HepG2 (cell line): ENCODE results near the gene MC1R. TPM values are rescaled to one million over a fixed set of nuclear protein-coding genes. Genes with fewer than 3 reads are reported as not detected.

Experiments
- ATAC-seq: fragments of 200-7000 bp; cut with Tn5 transposase; 3 replicates; pipeline ENCODE4 v1.9.1; 2020; ENCODE audit warnings: mild to moderate bottlenecking, moderate library complexity
- BruUV-seq: library from RNA; stranded (reverse); fragments of 400-500 nt; replicated peaks from 2 replicates; lab custom pipeline; 2021; lab: Mats Ljungman, UMichigan
- CTCF ChIA-PET: fragments of 300-600 bp; formaldehyde crosslinking; extraction: SDS; loops from one replicate; lab custom pipeline; 2021; ENCODE audit warnings: low total read pairs, inconsistent platforms, low intra/inter-chr PET ratio; lab: Yijun Ruan, JAX
- POLR2A ChIA-PET: fragments of 350-600 bp; sonication (Branson Sonifier 250); formaldehyde crosslinking; loops from one replicate; lab custom pipeline; 2020; ENCODE audit warnings: antibody characterized with exemption, inconsistent platforms; lab: Yijun Ruan, JAX
- DNase-seq: peaks from one replicate; pipeline ENCODE4 v3.0.0-alpha.2; 2015; ENCODE audit warnings: low spot score
- FAIRE-seq: peaks from 3 replicates; lab custom pipeline; 2011; peaks lifted over from hg19 to GRCh38; lab: Jason Lieb, UNC
- H2AFZ ChIP-seq: one replicate; pipeline ENCODE4 v1.6.1; 2011; ENCODE audit warnings: low read length, inconsistent platforms
- H3K27ac ChIP-seq: fragments of 300-600 bp; 3 replicates; pipeline ENCODE4 v1.8.0; 2011; ENCODE audit warnings: mixed run types, mild to moderate bottlenecking, mixed read lengths, low read length, inconsistent platforms; ENCODE audit not compliant: insufficient read depth; ENCODE audit errors: extremely low read length
- H3K27me3 ChIP-seq, 2 experiments: fragments of 200-600 bp in 1 of 2; 2 replicates in 1 of 2; 3 replicates in 1 of 2; pipeline versions ENCODE4 v1.6.0 to v1.8.0; 2011; ENCODE audit warnings: low read length in 2 of 2, mild to moderate bottlenecking in 2 of 2, moderate library complexity in 2 of 2, inconsistent platforms in 1 of 2; ENCODE audit not compliant: insufficient read depth in 2 of 2, control insufficient read depth in 1 of 2
- H3K36me3 ChIP-seq, 2 experiments: fragments of 200-600 bp in 1 of 2; replicated peaks in 1 of 2; 2 replicates in 1 of 2; 3 replicates in 1 of 2; pipeline versions ENCODE4 v1.5.1 to v1.8.0; 2011; ENCODE audit warnings: low read length in 2 of 2, inconsistent platforms in 1 of 2; ENCODE audit not compliant: insufficient read depth in 2 of 2, control insufficient read depth in 1 of 2
- H3K4me1 ChIP-seq: 2 replicates; pipeline ENCODE4 v1.5.1; 2012; ENCODE audit warnings: low read length, inconsistent platforms; ENCODE audit not compliant: insufficient read depth
- H3K4me2 ChIP-seq: 2 replicates; pipeline ENCODE4 v1.6.0; 2011; ENCODE audit warnings: low read depth, low read length, inconsistent platforms
- H3K4me3 ChIP-seq, 3 experiments: fragments of 200-600 bp in 1 of 3; sonication (generic), shearing (Covaris generic) in 1 of 3; replicated peaks in 1 of 3; 2 replicates each; pipeline ENCODE4 v1.5.1; 2011 to 2016; ENCODE audit warnings: low read length in 3 of 3, inconsistent platforms in 2 of 3, low read depth in 2 of 3, mild to moderate bottlenecking in 2 of 3, control low read depth in 1 of 3, mixed read lengths in 1 of 3; ENCODE audit not compliant: insufficient read depth in 1 of 3
- H3K79me2 ChIP-seq: one replicate; pipeline ENCODE4 v1.6.1; 2011; ENCODE audit warnings: low read length, inconsistent platforms; ENCODE audit not compliant: insufficient read depth
- H3K9ac ChIP-seq: 2 replicates; pipeline ENCODE4 v1.6.0; 2011; ENCODE audit warnings: mild to moderate bottlenecking, low read depth, low read length, inconsistent platforms; ENCODE audit not compliant: insufficient read depth
- H3K9me3 ChIP-seq: 2 replicates; pipeline ENCODE4 v1.5.1; 2012; ENCODE audit warnings: mild to moderate bottlenecking, low read length
- H4K20me1 ChIP-seq: 2 replicates; pipeline ENCODE4 v1.6.0; 2011; ENCODE audit warnings: inconsistent platforms, mild to moderate bottlenecking, low read length, moderate library complexity; ENCODE audit not compliant: insufficient read depth
- AKAP8 ChIP-seq: sonication (generic); formaldehyde crosslinking; IDR thresholded peaks from 2 replicates; pipeline ENCODE4 v1.5.1; 2020; ENCODE audit warnings: mild to moderate bottlenecking, missing genetic modification reagents
- CBX1 ChIP-seq: IDR thresholded peaks from one replicate; pipeline ENCODE4 v1.6.1; 2016; ENCODE audit warnings: antibody characterized with exemption, low read depth
- CSRNP1 ChIP-seq: sonication (generic); formaldehyde crosslinking; IDR thresholded peaks from 2 replicates; pipeline ENCODE4 v1.8.1; 2023; ENCODE audit warnings: mild to moderate bottlenecking, missing genetic modification reagents
- MXD4 ChIP-seq: IDR thresholded peaks from 2 replicates; pipeline ENCODE4 v1.6.1; 2016; ENCODE audit warnings: mild to moderate bottlenecking, missing biosample characterization, missing genetic modification reagents
- MYC ChIP-seq: sonication (generic); formaldehyde crosslinking; IDR thresholded peaks from 2 replicates; pipeline ENCODE4 v1.9.0; 2021; ENCODE audit warnings: missing genetic modification reagents, borderline replicate concordance
- ZFP91 ChIP-seq: sonication (generic); formaldehyde crosslinking; IDR thresholded peaks from 2 replicates; pipeline ENCODE4 v1.9.0; 2022; ENCODE audit warnings: missing genetic modification reagents, mild to moderate bottlenecking, borderline replicate concordance
- ZNF253 ChIP-seq: sonication (generic); formaldehyde crosslinking; IDR thresholded peaks from 2 replicates; pipeline ENCODE4 v1.8.0; 2022; ENCODE audit warnings: mild to moderate bottlenecking, missing genetic modification reagents, borderline replicate concordance
- ZNF740 ChIP-seq: sonication (generic); formaldehyde crosslinking; IDR thresholded peaks from 2 replicates; pipeline ENCODE4 v1.4.0; 2020; ENCODE audit warnings: missing genetic modification reagents
- ZNF792 ChIP-seq: IDR thresholded peaks from 2 replicates; pipeline ENCODE4 v1.6.1; 2016
- WGBS: methylation state at CpG from one replicate; pipeline ENCODE4 v1.1.6; 2017; ENCODE audit warnings: low lambda C conversion rate; 5-methylcytosine and 5-hydroxymethylcytosine counted together
- in situ Hi-C: cut with HindIII; loops from 2 replicates; pipeline ENCODE4 v1.10.0; 2017; ENCODE audit warnings: low pct_unique_long_range_greater_than_20kb; ENCODE audit not compliant: extremely low pct_ligation_motif_present
- intact Hi-C: fragments of 100-400 bp; cut with micrococcal nuclease; formaldehyde crosslinking; loops from one replicate; pipeline ENCODE4 v1.10.0; 2022; ENCODE audit not compliant: unreplicated experiment
- polyA plus RNA-seq, 8 experiments: library from polyadenylated mRNA; depleted of rRNA in 3 of 8; stranded (reverse) in 7 of 8; unstranded in 1 of 8; fragments of >200 nt; fragmentation: Illumina TruSeq in 4 of 8; extraction: Trizol in 4 of 8; gene quantifications; 2 replicates each; pipeline versions ENCODE4 v1.2.1 to v1.2.3, GENCODE V29; 2011 to 2016; ENCODE audit warnings: low read depth in 4 of 8, missing spikeins in 1 of 8, mixed read lengths in 1 of 8; ENCODE audit not compliant: insufficient read depth in 1 of 8
- total RNA-seq, 5 experiments: library from RNA; depleted of rRNA; stranded (reverse); fragments of >200 nt; fragmentation: Illumina TruSeq; extraction: Trizol; gene quantifications; 2 replicates each; pipeline ENCODE4 v1.2.3, GENCODE V29; 2016; ENCODE audit warnings: low read depth in 1 of 5

Gene MC1R
- total and polyA plus RNA-seq, 2 of the 13 experiments (the other 11 are each of a cell fraction or from before 2014, with no cell fraction given) = 9.1 to 14.8 TPM

- TF ChIP-seq ZFP91 (CRISPR knock-in tag) (peak; percentile 18; the same call in 1 of the 2 replicates), ZNF253 (no peak), ZNF740 (CRISPR knock-in tag) (peak; percentile 74; the same call in 1 of the 2 replicates), ZNF792 (no peak), MXD4 (CRISPR knock-in tag) (peak; percentile 41; the same call in 1 of the 2 replicates), MYC (peak; percentile 58; the same call in 1 of the 2 replicates), CSRNP1 (CRISPR knock-in tag) (0 out of 2 replicates have a peak, but pooled peaks have one; percentile 52)
- TF ChIP-seq, all 625 proteins: peak for 35
Observed at GRCh38 chr16:89924297-89924924, 5.7 kb downstream of the MC1R start (continued).

- Histone ChIP-seq H3K79me2 (peaks cover 32% of the 10 kb centered on the region), H3K27me3 (no peaks in the 10 kb centered on the region; a peak in 1 of 5 replicates), H3K27ac (no peak overlapping the region), H3K4me1 (peaks cover 34% of the 10 kb centered on the region)
- TF ChIP-seq CBX1 (no peak), AKAP8 (0 out of 2 replicates have a peak, but pooled peaks have one; percentile 51)
- TF ChIP-seq, all 625 proteins: peak for 1
- 46% methylated on average over 3 of the region's 4 CpGs for WGBS
- Histone ChIP-seq H4K20me1 (peaks cover 44% of the 10 kb centered on the region), H3K4me3 (peak overlapping the region in 2 of 3 experiments; percentile 81 to 90; a peak in 3 of 6 replicates), H3K9ac (0 out of 2 replicates have a peak overlapping the region, but pooled peaks have one; percentile 78), H2AFZ (no peak overlapping the region), H3K36me3 (peaks cover 2% of the 10 kb centered on the region in 2 experiments; a peak in 1 of 5 replicates), H3K9me3 (no peaks in the 10 kb centered on the region), H3K4me2 (peak overlapping the region; percentile 98)
- intact Hi-C loops (loop anchor here (5.0 kb wide), 1 partner anchor 97 kb away; no protein-coding TSS in a partner anchor), in situ Hi-C loops (loop anchor here (5.0 kb wide), 1 partner anchor 97 kb away; no protein-coding TSS in a partner anchor)
- BruUV-seq = no TSS peak
- POLR2A ChIA-PET = interaction anchor here (0.8 to 4.8 kb wide), 6 partner anchors 14 to 103 kb away, joined by 3 to 86 read pairs (median 78); partner anchors contain the start of gene TCF25
- CTCF ChIA-PET = no interaction called here
- ATAC-seq (no peak), DNase-seq (no peak), FAIRE-seq (no peak)
Observed at GRCh38 chr16:89924925-89925307, 6.3 kb downstream of the MC1R start.
